ENCODE results near the gene PTPRM. TPM values are rescaled to one million over a fixed set of nuclear protein-coding genes. Genes with fewer than 3 reads are reported as not detected.

Gene PTPRM
- total RNA-seq, 2 donors from 2014 or later: 80.1 to 106 TPM

- TF ChIP-seq, protein P1, sequence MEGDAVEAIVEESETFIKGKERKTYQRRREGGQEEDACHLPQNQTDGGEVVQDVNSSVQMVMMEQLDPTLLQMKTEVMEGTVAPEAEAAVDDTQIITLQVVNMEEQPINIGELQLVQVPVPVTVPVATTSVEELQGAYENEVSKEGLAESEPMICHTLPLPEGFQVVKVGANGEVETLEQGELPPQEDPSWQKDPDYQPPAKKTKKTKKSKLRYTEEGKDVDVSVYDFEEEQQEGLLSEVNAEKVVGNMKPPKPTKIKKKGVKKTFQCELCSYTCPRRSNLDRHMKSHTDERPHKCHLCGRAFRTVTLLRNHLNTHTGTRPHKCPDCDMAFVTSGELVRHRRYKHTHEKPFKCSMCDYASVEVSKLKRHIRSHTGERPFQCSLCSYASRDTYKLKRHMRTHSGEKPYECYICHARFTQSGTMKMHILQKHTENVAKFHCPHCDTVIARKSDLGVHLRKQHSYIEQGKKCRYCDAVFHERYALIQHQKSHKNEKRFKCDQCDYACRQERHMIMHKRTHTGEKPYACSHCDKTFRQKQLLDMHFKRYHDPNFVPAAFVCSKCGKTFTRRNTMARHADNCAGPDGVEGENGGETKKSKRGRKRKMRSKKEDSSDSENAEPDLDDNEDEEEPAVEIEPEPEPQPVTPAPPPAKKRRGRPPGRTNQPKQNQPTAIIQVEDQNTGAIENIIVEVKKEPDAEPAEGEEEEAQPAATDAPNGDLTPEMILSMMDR (IDR thresholded peaks at IDR 0.05): no peak
- no peak for DNase-seq (ENCODE audit: low spot score)
- H3K4me1 ChIP-seq: no peaks in the 10 kb centered on the region
- H3K27ac ChIP-seq: no peak overlapping the region
- H3K36me3 ChIP-seq: no peaks in the 10 kb centered on the region
- H3K27me3 ChIP-seq: no peaks in the 10 kb centered on the region
- no peaks in the 10 kb centered on the region for H3K9me3 ChIP-seq
- no peak overlapping the region for H3K4me3 ChIP-seq
These were observed 681.5 kb downstream of the PTPRM start for GRCh38 chr18:8248576-8248975.

DNA sequence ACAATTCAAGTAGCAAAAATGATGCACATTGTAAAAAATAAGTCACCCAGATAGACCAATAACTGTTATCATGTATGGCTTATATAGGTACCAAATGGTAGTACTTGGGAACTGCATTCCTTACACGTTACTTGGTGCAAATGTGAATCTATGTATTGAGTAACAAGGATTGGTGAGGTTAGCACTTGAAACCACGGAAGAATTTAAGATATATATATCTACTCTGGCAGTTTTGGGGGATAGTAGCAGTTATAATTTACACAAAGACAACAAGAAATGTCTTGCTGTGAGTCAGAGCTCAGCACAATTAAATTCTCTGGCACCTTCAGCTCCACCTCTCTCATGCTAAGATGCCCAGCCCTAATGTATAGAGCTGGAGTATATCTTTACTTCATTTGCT is 682.7 kb downstream of the PTPRM start:
- Histone ChIP-seq H3K27me3 (no peaks in the 10 kb centered on the region), H3K9me3 (no peaks in the 10 kb centered on the region), H3K27ac (no peak overlapping the region), H3K36me3 (no peaks in the 10 kb centered on the region), H3K4me1 (peaks cover 0 to 10% of the 10 kb centered on the region in 2 donors), H3K4me3 (no peak overlapping the region)
- TF ChIP-seq, protein P1 (IDR thresholded peaks at IDR 0.05): no peak
- DNase-seq (ENCODE audit: low spot score): no peak

- H3K4me1 ChIP-seq: peaks cover 0 to 11% of the 10 kb centered on the region in 2 donors
- TF ChIP-seq, protein P1 (IDR thresholded peaks at IDR 0.05): no peak
- no peak overlapping the region for H3K27ac ChIP-seq
- H3K27me3 ChIP-seq: no peaks in the 10 kb centered on the region
- H3K4me3 ChIP-seq: no peak overlapping the region
- H3K36me3 ChIP-seq: no peaks in the 10 kb centered on the region
- DNase-seq (ENCODE audit: low spot score): no peak
- H3K9me3 ChIP-seq: no peaks in the 10 kb centered on the region
These were observed 685.3 kb downstream of the PTPRM start for GRCh38 chr18:8252371-8252770.

DNA sequence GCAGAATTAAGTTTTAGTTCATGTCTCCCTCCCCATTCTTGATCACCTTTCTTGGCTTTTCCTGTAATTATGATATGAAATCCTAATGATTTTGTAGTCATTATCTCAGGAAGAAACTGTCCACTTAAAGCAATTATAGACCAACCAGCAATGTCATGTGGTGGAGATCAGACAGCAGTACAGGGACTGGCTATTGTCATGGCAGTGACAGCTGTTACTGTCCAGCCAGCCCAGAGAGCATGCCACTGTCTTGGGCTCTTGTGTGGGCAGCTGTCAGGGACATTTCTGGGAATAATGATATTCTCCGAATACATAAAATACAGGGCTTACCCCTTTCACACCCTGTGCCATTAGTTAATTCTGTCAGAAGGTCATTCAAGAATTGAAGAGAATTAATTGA is 686.8 kb downstream of the PTPRM start:
- no peak overlapping the region for H3K27ac ChIP-seq

GRCh38 chr18:8254654-8255053 is 687.5 kb downstream of the PTPRM start:
- TF ChIP-seq, protein P1 (IDR thresholded peaks at IDR 0.05): no peak
- H3K4me3 ChIP-seq: no peak overlapping the region
- peaks cover 0 to 11% of the 10 kb centered on the region in 2 donors for H3K4me1 ChIP-seq
- no peaks in the 10 kb centered on the region for H3K9me3 ChIP-seq
- no peak overlapping the region for H3K27ac ChIP-seq
- DNase-seq (ENCODE audit: low spot score): no peak
- H3K36me3 ChIP-seq: no peaks in the 10 kb centered on the region
- no peaks in the 10 kb centered on the region for H3K27me3 ChIP-seq

More for the DNA sequence above, 686.8 kb downstream of the PTPRM start:
- H3K4me1 ChIP-seq: peaks cover 0 to 11% of the 10 kb centered on the region in 2 donors
- no peaks in the 10 kb centered on the region for H3K9me3 ChIP-seq
- H3K27me3 ChIP-seq: no peaks in the 10 kb centered on the region
- no peak for DNase-seq (ENCODE audit: low spot score)
- H3K36me3 ChIP-seq: no peaks in the 10 kb centered on the region
- TF ChIP-seq, protein P1 (IDR thresholded peaks at IDR 0.05): no peak
- no peak overlapping the region for H3K4me3 ChIP-seq

DNA sequence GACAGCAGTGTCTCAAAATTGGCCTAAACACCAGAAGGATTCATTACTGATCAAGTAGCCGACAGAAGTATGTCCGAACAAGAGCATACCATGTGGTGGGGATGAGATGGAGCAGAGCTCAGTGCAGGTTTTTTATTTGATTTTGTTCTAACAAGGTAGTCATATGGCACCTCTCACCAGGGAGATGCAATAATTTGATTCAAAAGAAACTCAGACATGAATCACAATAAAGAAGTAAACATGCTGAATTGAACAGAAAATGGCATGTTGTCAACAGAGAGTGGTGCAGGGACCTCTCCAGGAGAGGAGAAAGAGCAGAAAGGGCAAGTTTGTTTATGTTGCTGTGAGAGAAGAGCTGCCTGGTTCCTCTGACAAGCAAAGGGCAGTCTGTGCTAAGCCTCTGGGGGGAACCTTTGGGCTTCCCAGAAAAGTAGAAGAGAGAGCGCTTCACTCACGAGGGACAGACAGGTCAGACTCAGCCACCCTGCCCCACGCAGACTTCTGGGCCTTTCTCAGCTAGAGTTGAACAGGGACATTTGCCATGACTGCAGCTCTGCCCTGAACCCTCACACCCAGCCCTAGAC is 690.8 kb downstream of the PTPRM start:
- H3K27me3 ChIP-seq: no peaks in the 10 kb centered on the region
- H3K36me3 ChIP-seq: no peaks in the 10 kb centered on the region
- peaks cover 0 to 11% of the 10 kb centered on the region in 2 donors for H3K4me1 ChIP-seq
- H3K4me3 ChIP-seq: no peak overlapping the region
- H3K27ac ChIP-seq: no peak overlapping the region
- DNase-seq (ENCODE audit: low spot score): no peak
- TF ChIP-seq, protein P1 (IDR thresholded peaks at IDR 0.05): no peak
- H3K9me3 ChIP-seq: no peaks in the 10 kb centered on the region

All from right atrium auricular region (tissue), 2 donors.